Esophagus muscularis mucosa (tissue), 4 donors: Measurements from ENCODE around the gene KIAA0753. TPM values are rescaled to one million over a fixed set of nuclear protein-coding genes. Genes with fewer than 3 reads are reported as not detected.

Source experiments
- DNase-seq: peaks from one replicate; pipeline ENCODE4 v3.0.0-alpha.2; 2017; ENCODE audit errors: extremely low spot score
- H3K27ac ChIP-seq, 4 donors: fragments of 200-600 bp; sonication (generic); replicated peaks in 1 of 4; 1 replicate in 3 of 4; 2 replicates in 1 of 4; pipeline ENCODE4 v1.5.1; 2016 to 2019; ENCODE audit warnings: mild to moderate bottlenecking in 1 of 4
- H3K27me3 ChIP-seq, 4 donors: fragments of 200-600 bp; sonication (generic); one replicate each; pipeline versions ENCODE4 v1.5.1 to v1.6.0; 2016 to 2019
- H3K36me3 ChIP-seq, 4 donors: fragments of 200-600 bp; sonication (generic); one replicate each; pipeline ENCODE4 v1.5.1; 2016 to 2019
- H3K4me1 ChIP-seq, 4 donors: fragments of 200-600 bp; sonication (generic); one replicate each; pipeline ENCODE4 v1.5.1; 2016 to 2019
- H3K4me3 ChIP-seq, 4 donors: fragments of 200-600 bp; sonication (generic); 1 replicate in 2 of 4; 2 replicates in 2 of 4; pipeline ENCODE4 v1.5.1; 2016 to 2019; ENCODE audit warnings: mild to moderate bottlenecking in 4 of 4, moderate library complexity in 1 of 4
- H3K9me3 ChIP-seq, 4 donors: fragments of 200-600 bp; sonication (generic); 1 replicate in 3 of 4; 2 replicates in 1 of 4; pipeline ENCODE4 v1.5.1; 2016 to 2019
- CTCF ChIP-seq, 3 experiments: fragments of 200-600 bp in 2 of 3; fragments of 450-650 bp in 1 of 3; sonication (generic) in 2 of 3; IDR thresholded peaks; one replicate each; pipeline ENCODE4 v1.5.1; 2017 to 2019; ENCODE audit warnings: antibody characterized with exemption in 3 of 3, mild to moderate bottlenecking in 2 of 3, moderate library complexity in 1 of 3
- EP300 ChIP-seq: sonication (generic); formaldehyde crosslinking; IDR thresholded peaks from one replicate; pipeline ENCODE4 v1.6.1; 2017; ENCODE audit warnings: antibody characterized with exemption
- POLR2A ChIP-seq: fragments of 450-650 bp; IDR thresholded peaks from one replicate; pipeline ENCODE4 v1.6.1; 2017; ENCODE audit warnings: antibody characterized with exemption, moderate library complexity, mild to moderate bottlenecking, low read depth
- POLR2AphosphoS5 ChIP-seq, 2 donors: sonication (generic); formaldehyde crosslinking; IDR thresholded peaks; one replicate each; pipeline ENCODE4 v1.6.1; 2017; ENCODE audit warnings: antibody characterized with exemption in 2 of 2
- WGBS: methylation state at CpG from one replicate; pipeline ENCODE4 v1.1.5; 2018; 5-methylcytosine and 5-hydroxymethylcytosine counted together
- intact Hi-C: fragments of 100-400 bp; cut with DNase I; formaldehyde crosslinking; loops from one replicate; pipeline ENCODE4 v1.15.1; 2023
- total RNA-seq, 4 donors: library from RNA; depleted of rRNA; stranded (reverse); fragments of >200 nt; gene quantifications; one replicate each; pipeline versions ENCODE4 v1.1.0 to v1.2.1, GENCODE V29; 2016

The KIAA0753 gene
- total RNA-seq, 4 donors from 2014 or later, result 36.9 to 73.9 (median 46.4) TPM

GRCh38 chr17:6675201-6675825 is 34.8 kb upstream of the KIAA0753 start:
- peaks cover 0 to 41% (median 0%) of the 10 kb centered on the region in 4 donors for H3K27me3 ChIP-seq
- intact Hi-C loops, result no loop called here
- no peak overlapping the region for H3K4me3 ChIP-seq
- no peaks in the 10 kb centered on the region for H3K4me1 ChIP-seq
- no peak for DNase-seq
- H3K9me3 ChIP-seq, result no peaks in the 10 kb centered on the region
- H3K27ac ChIP-seq, result no peak overlapping the region
- WGBS, result 69% methylated on average over 7 of the region's 11 CpGs
- TF ChIP-seq POLR2A, result no peak
- no peaks in the 10 kb centered on the region for H3K36me3 ChIP-seq

- no peak for TF ChIP-seq POLR2AphosphoS5 (IDR thresholded peaks at IDR 0.05)
- TF ChIP-seq EP300, result no peak
- TF ChIP-seq CTCF (IDR thresholded peaks at IDR 0.05), result no peak
- Histone ChIP-seq H3K4me1 (no peaks in the 10 kb centered on the region), H3K27ac (no peak overlapping the region), H3K36me3 (no peaks in the 10 kb centered on the region), H3K4me3 (no peak overlapping the region), H3K9me3 (no peaks in the 10 kb centered on the region), H3K27me3 (peaks cover 0 to 46% (median 0%) of the 10 kb centered on the region in 4 donors)
- no peak for DNase-seq
- WGBS, result 90% methylated on average over 9 of the region's 13 CpGs
- intact Hi-C loops, result no loop called here
Measured at GRCh38 chr17:6674586-6674985, 34.1 kb upstream of the KIAA0753 start.

- intact Hi-C loops, result no loop called here
- peaks cover 0 to 45% (median 0%) of the 10 kb centered on the region in 4 donors for H3K27me3 ChIP-seq
- H3K4me3 ChIP-seq, result no peak overlapping the region
- H3K36me3 ChIP-seq, result no peaks in the 10 kb centered on the region
- H3K27ac ChIP-seq, result no peak overlapping the region
- WGBS, result 69% methylated on average over 3 of the region's 7 CpGs
- no peak for DNase-seq
- no peaks in the 10 kb centered on the region for H3K4me1 ChIP-seq
- H3K9me3 ChIP-seq, result no peaks in the 10 kb centered on the region
- TF ChIP-seq POLR2A (no peak), CTCF (IDR thresholded peaks at IDR 0.05) (no peak), POLR2AphosphoS5 (IDR thresholded peaks at IDR 0.05) (no peak), EP300 (no peak)
Measured at GRCh38 chr17:6671431-6671830, 30.9 kb upstream of the KIAA0753 start.

- no peaks in the 10 kb centered on the region for H3K36me3 ChIP-seq
- 85% methylated on average over 6 of the region's 6 CpGs for WGBS
- DNase-seq, result no peak
- H3K9me3 ChIP-seq, result no peaks in the 10 kb centered on the region
- H3K4me3 ChIP-seq, result no peak overlapping the region
- TF ChIP-seq EP300 (no peak), CTCF (IDR thresholded peaks at IDR 0.05) (no peak), POLR2AphosphoS5 (IDR thresholded peaks at IDR 0.05) (no peak), POLR2A (no peak)
- H3K4me1 ChIP-seq, result peaks cover 0 to 3% (median 0%) of the 10 kb centered on the region in 4 donors
- H3K27me3 ChIP-seq, result peaks cover 0 to 45% (median 0%) of the 10 kb centered on the region in 4 donors
- intact Hi-C loops, result no loop called here
- H3K27ac ChIP-seq, result no peak overlapping the region
Measured at GRCh38 chr17:6670999-6671398, 30.5 kb upstream of the KIAA0753 start.

GRCh38 chr17:6670571-6670970 is 30.1 kb upstream of the KIAA0753 start:
- Histone ChIP-seq H3K4me1 (peaks cover 0 to 3% (median 0%) of the 10 kb centered on the region in 4 donors), H3K27me3 (peaks cover 0 to 45% (median 0%) of the 10 kb centered on the region in 4 donors), H3K27ac (no peak overlapping the region), H3K9me3 (no peaks in the 10 kb centered on the region), H3K4me3 (no peak overlapping the region), H3K36me3 (no peaks in the 10 kb centered on the region)
- 89% methylated on average over 8 of the region's 8 CpGs for WGBS
- intact Hi-C loops, result no loop called here
- TF ChIP-seq CTCF (IDR thresholded peaks at IDR 0.05), result no peak
- no peak for TF ChIP-seq POLR2A
- TF ChIP-seq EP300, result no peak
- no peak for TF ChIP-seq POLR2AphosphoS5 (IDR thresholded peaks at IDR 0.05)
- DNase-seq, result no peak
